ENCODE results near the gene C16orf92. TPM values are rescaled to one million over a fixed set of nuclear protein-coding genes. Genes with fewer than 3 reads are reported as not detected.
A peak's percentile ranks its signal among the peaks of the same experiment; 100 is the strongest.

The C16orf92 gene
- total and polyA plus RNA-seq, 2 of the 13 experiments (the other 11 are each of a cell fraction or from before 2014, with no cell fraction given): not detected

DNA sequence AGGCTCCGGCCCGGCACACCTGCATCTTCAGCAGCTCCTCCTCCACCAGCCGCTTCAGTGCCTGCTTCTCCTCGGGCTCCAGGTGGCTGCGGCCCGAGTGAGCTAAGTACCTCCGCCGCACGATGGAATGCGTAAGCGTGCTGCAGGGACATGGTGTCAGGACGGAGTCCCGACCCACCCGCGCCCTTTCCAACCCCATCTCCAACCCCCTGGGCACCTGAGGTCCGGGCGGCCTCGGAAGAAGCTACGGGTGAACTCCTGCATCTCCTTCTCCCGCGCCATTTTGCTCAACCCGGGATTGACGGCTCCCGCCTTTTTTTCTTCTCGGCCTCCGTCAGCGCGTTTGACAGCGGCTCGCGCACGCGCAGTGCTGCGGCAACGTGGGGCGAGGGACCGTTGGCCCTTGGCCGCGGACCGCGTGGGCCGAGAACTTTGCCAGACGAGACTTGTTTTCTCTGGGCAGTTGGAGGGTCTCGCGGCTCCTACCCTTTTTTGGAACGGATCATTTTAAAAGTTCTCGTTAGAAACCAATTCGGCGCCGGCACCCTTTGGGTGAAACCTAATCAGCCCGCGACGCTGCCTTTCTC lies 27.6 kb upstream of the C16orf92 start, which contains the start of gene HIRIP3 (continued):
- TF ChIP-seq, protein P1, sequence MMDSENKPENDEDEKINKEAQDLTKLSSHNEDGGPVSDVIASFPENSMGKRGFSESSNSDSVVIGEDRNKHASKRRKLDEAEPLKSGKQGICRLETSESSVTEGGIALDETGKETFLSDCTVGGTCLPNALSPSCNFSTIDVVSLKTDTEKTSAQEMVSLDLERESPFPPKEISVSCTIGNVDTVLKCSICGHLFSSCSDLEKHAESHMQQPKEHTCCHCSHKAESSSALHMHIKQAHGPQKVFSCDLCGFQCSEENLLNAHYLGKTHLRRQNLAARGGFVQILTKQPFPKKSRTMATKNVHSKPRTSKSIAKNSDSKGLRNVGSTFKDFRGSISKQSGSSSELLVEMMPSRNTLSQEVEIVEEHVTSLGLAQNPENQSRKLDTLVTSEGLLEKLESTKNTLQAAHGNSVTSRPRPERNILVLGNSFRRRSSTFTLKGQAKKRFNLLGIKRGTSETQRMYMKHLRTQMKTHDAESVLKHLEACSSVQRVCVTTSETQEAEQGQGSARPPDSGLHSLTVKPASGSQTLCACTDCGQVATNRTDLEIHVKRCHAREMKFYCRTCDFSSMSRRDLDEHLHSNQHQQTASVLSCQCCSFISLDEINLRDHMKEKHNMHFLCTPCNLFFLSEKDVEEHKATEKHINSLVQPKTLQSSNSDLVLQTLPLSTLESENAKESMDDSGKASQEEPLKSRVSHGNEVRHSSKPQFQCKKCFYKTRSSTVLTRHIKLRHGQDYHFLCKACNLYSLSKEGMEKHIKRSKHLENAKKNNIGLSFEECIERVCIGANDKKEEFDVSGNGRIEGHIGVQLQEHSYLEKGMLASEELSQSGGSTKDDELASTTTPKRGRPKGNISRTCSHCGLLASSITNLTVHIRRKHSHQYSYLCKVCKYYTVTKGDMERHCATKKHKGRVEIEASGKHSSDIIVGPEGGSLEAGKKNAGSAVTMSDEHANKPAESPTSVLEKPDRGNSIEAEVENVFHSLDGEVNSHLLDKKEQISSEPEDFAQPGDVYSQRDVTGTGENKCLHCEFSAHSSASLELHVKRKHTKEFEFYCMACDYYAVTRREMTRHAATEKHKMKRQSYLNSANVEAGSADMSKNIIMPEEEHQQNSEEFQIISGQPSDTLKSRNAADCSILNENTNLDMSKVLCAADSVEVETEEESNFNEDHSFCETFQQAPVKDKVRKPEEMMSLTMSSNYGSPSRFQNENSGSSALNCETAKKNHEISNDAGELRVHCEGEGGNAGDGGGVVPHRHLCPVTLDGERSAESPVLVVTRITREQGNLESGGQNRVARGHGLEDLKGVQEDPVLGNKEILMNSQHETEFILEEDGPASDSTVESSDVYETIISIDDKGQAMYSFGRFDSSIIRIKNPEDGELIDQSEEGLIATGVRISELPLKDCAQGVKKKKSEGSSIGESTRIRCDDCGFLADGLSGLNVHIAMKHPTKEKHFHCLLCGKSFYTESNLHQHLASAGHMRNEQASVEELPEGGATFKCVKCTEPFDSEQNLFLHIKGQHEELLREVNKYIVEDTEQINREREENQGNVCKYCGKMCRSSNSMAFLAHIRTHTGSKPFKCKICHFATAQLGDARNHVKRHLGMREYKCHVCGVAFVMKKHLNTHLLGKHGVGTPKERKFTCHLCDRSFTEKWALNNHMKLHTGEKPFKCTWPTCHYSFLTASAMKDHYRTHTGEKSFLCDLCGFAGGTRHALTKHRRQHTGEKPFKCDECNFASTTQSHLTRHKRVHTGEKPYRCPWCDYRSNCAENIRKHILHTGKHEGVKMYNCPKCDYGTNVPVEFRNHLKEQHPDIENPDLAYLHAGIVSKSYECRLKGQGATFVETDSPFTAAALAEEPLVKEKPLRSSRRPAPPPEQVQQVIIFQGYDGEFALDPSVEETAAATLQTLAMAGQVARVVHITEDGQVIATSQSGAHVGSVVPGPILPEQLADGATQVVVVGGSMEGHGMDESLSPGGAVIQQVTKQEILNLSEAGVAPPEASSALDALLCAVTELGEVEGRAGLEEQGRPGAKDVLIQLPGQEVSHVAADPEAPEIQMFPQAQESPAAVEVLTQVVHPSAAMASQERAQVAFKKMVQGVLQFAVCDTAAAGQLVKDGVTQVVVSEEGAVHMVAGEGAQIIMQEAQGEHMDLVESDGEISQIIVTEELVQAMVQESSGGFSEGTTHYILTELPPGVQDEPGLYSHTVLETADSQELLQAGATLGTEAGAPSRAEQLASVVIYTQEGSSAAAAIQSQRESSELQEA (CRISPR knock-in tag; IDR thresholded peaks at IDR 0.05; ENCODE audit: not compliant biosample characterization): no peak
- peak; percentile 90 for TF ChIP-seq RORA (CRISPR knock-in tag; IDR thresholded peaks at IDR 0.05)
- TF ChIP-seq RXRB (CRISPR knock-in tag; IDR thresholded peaks at IDR 0.05; ENCODE audit: borderline replicate concordance): no peak
- no peak; the same call in 1 of the 2 replicates for TF ChIP-seq ZSCAN25 (CRISPR knock-in tag; IDR thresholded peaks at IDR 0.05)
- TF ChIP-seq, protein P2, sequence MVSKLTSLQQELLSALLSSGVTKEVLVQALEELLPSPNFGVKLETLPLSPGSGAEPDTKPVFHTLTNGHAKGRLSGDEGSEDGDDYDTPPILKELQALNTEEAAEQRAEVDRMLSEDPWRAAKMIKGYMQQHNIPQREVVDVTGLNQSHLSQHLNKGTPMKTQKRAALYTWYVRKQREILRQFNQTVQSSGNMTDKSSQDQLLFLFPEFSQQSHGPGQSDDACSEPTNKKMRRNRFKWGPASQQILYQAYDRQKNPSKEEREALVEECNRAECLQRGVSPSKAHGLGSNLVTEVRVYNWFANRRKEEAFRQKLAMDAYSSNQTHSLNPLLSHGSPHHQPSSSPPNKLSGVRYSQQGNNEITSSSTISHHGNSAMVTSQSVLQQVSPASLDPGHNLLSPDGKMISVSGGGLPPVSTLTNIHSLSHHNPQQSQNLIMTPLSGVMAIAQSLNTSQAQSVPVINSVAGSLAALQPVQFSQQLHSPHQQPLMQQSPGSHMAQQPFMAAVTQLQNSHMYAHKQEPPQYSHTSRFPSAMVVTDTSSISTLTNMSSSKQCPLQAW (CRISPR knock-in tag; IDR thresholded peaks at IDR 0.05): no peak
- TF ChIP-seq TCF7L2 (IDR thresholded peaks at IDR 0.05; ENCODE audit: low read depth, low read length): no peak
- TF ChIP-seq GPN1 (CRISPR knock-in tag; IDR thresholded peaks at IDR 0.05; ENCODE audit: borderline replicate concordance): peak; percentile 85; the same call in 1 of the 2 replicates
- TF ChIP-seq JUN (CRISPR knock-in tag; IDR thresholded peaks at IDR 0.05): no peak
- no peak for TF ChIP-seq ZNF24 (IDR thresholded peaks at IDR 0.05)
- peak; percentile 90 for TF ChIP-seq ZNF296 (CRISPR knock-in tag; conservative IDR thresholded peaks at IDR 0.05)
- no peak for TF ChIP-seq JUNB (CRISPR knock-in tag; IDR thresholded peaks at IDR 0.05; ENCODE audit: borderline replicate concordance)
- peak; percentile 90; the same call in 1 of the 2 replicates for TF ChIP-seq NCOA1 (CRISPR knock-in tag; IDR thresholded peaks at IDR 0.05)
- TF ChIP-seq XBP1 (CRISPR knock-in tag; IDR thresholded peaks at IDR 0.05): peak; percentile 28
- TF ChIP-seq RAD21 (CRISPR knock-in tag; IDR thresholded peaks at IDR 0.05): no peak
- TF ChIP-seq HOXA9 (CRISPR knock-in tag; IDR thresholded peaks at IDR 0.05; ENCODE audit: borderline replicate concordance): 0 out of 2 replicates have a peak, but pooled peaks have one; percentile 20
- TF ChIP-seq AKAP8 (CRISPR knock-in tag; IDR thresholded peaks at IDR 0.05): no peak; the same call in 1 of the 2 replicates
- peak; percentile 39; the same call in 1 of the 2 replicates for TF ChIP-seq FOSL1 (CRISPR knock-in tag; IDR thresholded peaks at IDR 0.05; ENCODE audit: borderline replicate concordance)
- no peak; a peak in 1 of 4 replicates for TF ChIP-seq KLF16 (CRISPR knock-in tag; IDR thresholded peaks at IDR 0.05)
- no peak for TF ChIP-seq SP1 (IDR thresholded peaks at IDR 0.05)
- no peak for TF ChIP-seq SP1 (CRISPR knock-in tag; IDR thresholded peaks at IDR 0.05)
- TF ChIP-seq ZFP36L2 (CRISPR knock-in tag; IDR thresholded peaks at IDR 0.05): no peak
- TF ChIP-seq TCF7 (IDR thresholded peaks at IDR 0.05; ENCODE audit: low read depth): no peak
- no peak for TF ChIP-seq ZNF556 (CRISPR knock-in tag; IDR thresholded peaks at IDR 0.05; ENCODE audit: borderline replicate concordance)
